A172 (cell line): ENCODE results near the gene SPATA6L. TPM values are rescaled to one million over a fixed set of nuclear protein-coding genes. Genes with fewer than 3 reads are reported as not detected.
"Not testable (repeated sequence)": the region's sequence is repeated elsewhere in the genome, so short reads cannot be mapped to it uniquely, and the experiment has no call there.

Source experiments
- DNase-seq: peaks from one replicate; pipeline ENCODE4 v3.0.0-alpha.2; 2015; ENCODE audit warnings: low spot score
- total RNA-seq: library from RNA; depleted of rRNA; stranded (reverse); fragments of >200 nt; shearing (Covaris generic); gene quantifications from 2 replicates; pipeline ENCODE4 v1.2.3, GENCODE V29; 2014

Gene SPATA6L
- total RNA-seq, 1 experiment from 2014 or later: not detected

- no peak for DNase-seq
Measured at GRCh38 chr9:4677392-4677791, 11.1 kb upstream of the SPATA6L start.

DNA sequence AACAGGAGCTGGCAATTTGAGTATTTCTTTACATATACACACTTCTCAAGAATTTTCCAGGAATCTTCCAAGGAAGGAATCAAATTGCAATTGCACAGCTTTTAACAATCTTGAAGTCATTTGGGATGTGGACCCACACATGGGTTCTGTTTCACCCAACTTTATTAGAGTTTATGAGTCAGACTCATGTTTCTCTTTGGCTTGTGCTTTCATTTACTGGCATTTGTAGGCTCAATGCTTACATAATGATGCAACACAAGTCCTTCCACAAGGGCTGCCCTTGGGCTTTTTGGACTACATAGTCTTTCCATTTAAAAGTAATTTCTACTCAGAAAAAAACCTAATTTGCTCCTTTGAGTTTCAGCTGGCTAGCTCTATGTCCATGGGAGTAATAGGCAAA is 8.5 kb upstream of the SPATA6L start:
- peak; percentile 7 for DNase-seq

GRCh38 chr9:4671737-4672136 is 5.5 kb upstream of the SPATA6L start:
- DNase-seq: no peak

GRCh38 chr9:4670591-4670990 is 4.3 kb upstream of the SPATA6L start:
- no peak for DNase-seq

DNA sequence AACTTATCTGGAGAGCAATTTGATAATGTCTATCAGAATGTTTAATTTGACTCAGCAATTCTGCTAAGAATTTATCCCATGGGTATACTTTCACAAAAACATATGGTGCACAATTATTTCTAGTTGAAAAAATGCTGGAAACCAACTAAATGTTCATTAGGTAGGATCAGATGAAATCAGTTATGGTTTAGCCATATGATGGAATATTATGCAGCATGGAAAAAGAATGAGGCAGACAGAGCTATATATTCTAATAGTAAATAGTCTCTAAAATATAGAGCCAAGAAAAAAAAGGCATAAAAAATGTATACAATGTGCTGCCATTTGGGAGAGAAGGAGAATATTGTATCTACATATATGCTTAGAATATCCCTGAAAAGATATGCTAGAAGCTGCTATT is 3.6 kb upstream of the SPATA6L start:
- no peak for DNase-seq

DNA sequence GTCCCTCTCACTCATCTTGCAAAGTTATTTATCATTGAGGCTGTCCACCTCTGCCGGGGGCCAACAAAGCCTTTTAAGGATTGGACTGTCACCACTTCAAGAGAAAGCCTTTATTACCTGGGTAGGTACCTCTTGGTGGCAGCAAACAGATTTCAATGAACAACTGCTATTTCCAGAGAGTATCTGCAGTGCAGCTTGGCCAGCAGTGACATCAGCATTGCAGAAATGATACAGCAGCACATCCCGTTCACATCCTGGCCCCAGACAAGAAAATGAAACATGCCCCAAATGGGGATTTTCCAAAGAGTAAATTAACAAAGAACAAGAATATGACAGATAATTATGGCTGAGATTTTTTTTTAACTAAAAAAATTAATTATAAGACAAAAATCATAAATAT is 2.3 kb upstream of the SPATA6L start:
- DNase-seq: no peak

DNA sequence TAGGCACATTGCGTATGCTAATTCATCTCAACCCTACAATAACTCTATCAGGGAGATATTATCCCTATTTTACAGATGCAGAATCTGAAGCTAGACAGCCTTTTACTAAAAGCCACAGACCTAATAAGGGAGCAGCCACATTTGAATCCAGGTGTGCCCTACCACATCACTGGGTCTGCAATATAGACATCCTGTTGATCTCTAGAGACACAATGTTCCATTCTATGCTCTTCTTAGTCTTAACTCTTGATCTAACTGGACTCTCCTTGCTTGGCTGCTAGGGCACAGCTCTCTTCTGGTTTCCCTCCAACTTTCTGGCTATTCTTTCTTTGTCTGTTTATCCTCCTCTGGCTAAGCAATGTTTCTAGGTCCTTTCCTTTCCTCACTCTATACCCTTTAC is 1.4 kb upstream of the SPATA6L start:
- DNase-seq: no peak

DNA sequence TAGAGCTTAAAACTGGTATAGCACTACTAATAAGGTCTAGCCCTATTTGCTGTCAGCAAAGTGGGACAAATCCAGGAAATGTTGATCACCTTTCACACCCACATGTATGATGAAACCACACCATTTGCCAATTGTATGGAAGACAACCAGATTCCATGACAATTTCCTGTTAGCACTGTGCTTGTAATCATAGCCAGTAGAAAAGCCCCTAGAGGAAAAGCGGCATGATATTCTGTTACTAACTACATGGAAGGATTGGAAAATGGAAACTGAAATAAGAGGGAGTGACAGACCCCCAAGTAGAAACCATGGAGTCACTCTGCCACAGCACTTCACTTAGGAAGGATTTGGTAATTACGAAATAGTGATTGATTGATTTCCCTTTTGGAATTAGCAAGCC is 923 bp downstream of the SPATA6L start:
- no peak for DNase-seq

GRCh38 chr9:4663956-4664355 is 2.3 kb downstream of the SPATA6L start:
- no peak for DNase-seq

- no peak for DNase-seq
Measured at GRCh38 chr9:4662989-4663792, 3.1 kb downstream of the SPATA6L start.

DNA sequence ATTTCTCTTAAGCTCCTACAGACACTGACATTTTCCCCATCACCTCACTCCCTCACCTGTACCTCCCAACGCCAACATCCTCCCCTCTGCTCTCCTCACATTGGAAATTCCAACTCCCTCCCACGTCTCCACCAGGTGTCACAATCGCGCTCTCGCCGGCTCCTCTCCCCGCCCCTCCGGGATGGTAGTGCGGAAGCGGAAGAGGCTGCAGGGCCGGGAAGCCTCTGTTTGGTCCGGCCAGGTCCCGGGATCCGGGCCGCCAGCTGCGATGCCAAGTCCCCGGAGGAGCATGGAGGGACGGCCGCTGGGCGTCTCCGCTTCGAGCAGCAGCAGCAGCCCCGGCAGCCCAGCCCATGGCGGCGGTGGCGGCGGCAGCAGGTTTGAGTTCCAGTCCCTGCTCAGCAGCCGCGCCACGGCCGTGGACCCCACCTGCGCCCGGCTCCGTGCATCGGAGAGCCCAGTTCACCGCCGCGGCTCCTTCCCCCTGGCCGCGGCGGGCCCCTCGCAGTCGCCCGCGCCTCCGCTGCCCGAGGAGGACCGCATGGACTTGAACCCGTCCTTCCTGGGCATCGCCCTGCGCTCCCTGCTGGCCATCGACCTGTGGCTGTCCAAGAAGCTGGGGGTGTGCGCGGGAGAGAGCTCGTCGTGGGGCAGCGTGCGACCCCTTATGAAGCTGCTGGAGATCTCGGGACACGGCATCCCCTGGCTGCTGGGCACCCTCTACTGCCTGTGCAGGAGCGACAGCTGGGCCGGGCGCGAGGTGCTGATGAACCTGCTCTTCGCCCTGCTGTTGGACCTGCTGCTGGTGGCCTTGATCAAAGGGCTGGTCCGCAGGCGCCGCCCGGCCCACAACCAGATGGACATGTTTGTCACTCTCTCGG is 3.9 kb downstream of the SPATA6L start, which contains the start of gene PLPP6:
Gene PLPP6 (plus strand): TSS at position 187 of the 881 bp plus-strand sequence. CDS start 82 bp downstream, at position 269.
- DNase-seq: peak; percentile 61

GRCh38 chr9:4661611-4662010 is 4.7 kb downstream of the SPATA6L start:
- peak; percentile 6 for DNase-seq

- DNase-seq: peak; percentile 32
Measured at GRCh38 chr9:4661165-4661564, 5.1 kb downstream of the SPATA6L start.

DNA sequence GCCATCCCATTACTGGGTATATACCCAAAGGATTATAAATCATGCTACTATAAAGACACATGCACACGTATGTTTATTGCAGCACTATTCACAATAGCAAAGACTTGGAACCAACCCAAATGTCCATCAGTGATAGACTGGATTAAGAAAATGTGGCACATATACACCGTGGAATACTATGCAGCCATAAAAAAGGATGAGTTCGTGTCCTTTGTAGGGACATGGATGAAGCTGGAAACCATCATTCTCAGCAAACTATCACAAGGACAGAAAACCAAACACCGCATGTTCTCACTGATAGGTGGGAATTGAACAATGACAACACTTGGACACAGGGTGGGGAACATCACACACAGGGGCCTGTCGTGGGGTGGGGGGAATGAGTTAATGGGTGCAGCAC is 5.6 kb downstream of the SPATA6L start:
- not testable (repeated sequence) for DNase-seq

DNA sequence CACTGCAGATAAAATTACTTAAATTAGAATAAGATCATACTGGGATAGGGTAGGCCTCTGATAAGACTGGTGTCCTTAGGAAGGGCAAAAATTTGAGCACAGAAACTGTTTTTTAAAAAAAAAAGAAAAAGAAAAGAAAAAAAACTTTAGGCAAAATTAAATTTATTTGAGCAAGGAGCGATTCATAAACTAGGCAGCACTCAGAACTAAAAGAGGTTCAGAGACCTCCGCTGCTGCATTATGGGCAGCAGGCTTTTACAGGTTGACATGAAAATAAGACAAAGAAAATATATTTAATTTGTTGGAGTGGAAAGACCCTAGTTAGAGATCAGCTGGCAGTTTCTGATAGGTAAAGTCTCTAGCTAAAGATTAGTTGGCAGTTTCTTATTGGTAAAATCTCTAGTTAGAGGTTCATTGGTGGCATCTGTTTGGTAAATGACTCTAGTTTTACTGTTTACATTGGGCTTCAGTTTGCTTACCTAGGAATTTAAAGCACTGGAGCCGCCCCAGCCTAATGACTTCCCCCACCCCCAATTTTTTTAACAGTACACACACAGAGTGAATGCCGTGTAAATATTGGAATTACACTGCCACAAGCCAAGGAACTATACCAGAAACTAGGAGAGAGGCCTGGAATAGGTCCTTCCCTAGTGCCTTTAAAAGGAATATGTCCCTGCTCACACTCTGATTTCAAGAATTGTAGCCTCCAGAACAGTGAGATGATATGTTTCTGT is 8.7 kb downstream of the SPATA6L start:
- DNase-seq: no peak

GRCh38 chr9:4656621-4657020 is 9.7 kb downstream of the SPATA6L start:
- DNase-seq: no peak

DNA sequence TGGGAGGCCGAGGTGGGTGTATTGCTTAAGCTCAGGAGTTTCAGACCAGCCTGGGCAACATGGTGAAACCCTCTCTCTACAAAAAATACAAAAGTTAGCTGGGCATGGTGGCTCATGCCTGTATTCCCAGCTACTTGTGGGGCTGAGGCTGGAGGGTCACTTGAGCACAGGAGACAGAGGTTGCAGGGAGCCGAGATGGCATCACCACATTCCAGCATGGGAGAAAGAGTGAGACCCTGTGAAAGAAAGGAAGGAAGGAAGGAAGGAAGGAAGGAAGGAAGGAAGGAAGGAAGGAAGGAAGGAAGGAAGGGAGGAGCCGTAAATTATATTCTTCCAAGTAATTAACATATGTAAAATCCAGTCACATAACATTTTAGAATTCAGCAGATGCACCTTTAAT is 10.1 kb downstream of the SPATA6L start:
- not testable (repeated sequence) for DNase-seq

GRCh38 chr9:4654538-4654937 is 11.7 kb downstream of the SPATA6L start:
- no peak for DNase-seq

- DNase-seq: no peak
Measured at GRCh38 chr9:4654084-4654483, 12.2 kb downstream of the SPATA6L start.

- no peak for DNase-seq
Measured at GRCh38 chr9:4642351-4642750, 23.9 kb downstream of the SPATA6L start.

DNA sequence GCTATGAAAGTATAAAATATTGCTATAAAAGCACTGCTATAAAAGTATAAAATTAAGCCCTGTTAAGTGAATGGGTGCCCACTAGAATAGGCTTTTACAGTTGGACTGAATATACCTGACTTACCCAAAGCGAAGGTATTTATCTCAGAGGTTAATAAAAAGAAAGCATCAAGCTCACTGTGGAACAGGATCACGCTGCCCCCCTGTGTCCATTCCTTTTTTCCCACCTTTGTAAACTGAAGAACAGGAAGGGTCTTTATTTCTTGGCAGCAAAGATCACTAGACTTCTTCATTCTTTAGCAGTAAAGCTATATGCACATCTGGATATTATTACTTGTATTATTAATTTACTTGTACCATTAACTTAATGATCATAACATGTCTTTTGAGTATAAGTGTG is 26.3 kb downstream of the SPATA6L start:
- no peak for DNase-seq

DNA sequence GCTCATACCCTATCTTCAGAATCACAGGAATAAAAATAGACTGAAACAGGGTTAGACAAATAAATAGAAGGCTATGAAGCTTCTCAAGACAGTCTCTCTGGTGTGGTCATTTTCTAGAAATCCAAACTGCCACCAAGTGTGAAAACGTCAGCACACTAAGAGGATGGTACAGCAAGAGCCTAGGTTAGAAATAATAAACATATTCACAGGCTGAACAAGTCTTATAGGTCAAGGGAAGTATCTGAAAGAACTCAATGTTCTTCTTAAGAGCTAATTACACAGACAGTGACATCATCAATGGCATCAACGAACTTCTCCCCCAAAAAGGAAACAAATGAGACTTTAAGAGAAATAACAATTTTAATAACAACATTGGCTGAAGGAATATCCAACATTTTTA is 26.9 kb downstream of the SPATA6L start:
- DNase-seq: no peak
